ENCODE data around the gene PCNX4. TPM values are rescaled to one million over a fixed set of nuclear protein-coding genes. Genes with fewer than 3 reads are reported as not detected.
"Not testable (repeated sequence)": the region's sequence is repeated elsewhere in the genome, so short reads cannot be mapped to it uniquely, and the experiment has no call there.

The PCNX4 gene
- total RNA-seq = 128 and 146 TPM in 2 replicates
- polyA plus RNA-seq (2012) = 41.5 TPM

DNA sequence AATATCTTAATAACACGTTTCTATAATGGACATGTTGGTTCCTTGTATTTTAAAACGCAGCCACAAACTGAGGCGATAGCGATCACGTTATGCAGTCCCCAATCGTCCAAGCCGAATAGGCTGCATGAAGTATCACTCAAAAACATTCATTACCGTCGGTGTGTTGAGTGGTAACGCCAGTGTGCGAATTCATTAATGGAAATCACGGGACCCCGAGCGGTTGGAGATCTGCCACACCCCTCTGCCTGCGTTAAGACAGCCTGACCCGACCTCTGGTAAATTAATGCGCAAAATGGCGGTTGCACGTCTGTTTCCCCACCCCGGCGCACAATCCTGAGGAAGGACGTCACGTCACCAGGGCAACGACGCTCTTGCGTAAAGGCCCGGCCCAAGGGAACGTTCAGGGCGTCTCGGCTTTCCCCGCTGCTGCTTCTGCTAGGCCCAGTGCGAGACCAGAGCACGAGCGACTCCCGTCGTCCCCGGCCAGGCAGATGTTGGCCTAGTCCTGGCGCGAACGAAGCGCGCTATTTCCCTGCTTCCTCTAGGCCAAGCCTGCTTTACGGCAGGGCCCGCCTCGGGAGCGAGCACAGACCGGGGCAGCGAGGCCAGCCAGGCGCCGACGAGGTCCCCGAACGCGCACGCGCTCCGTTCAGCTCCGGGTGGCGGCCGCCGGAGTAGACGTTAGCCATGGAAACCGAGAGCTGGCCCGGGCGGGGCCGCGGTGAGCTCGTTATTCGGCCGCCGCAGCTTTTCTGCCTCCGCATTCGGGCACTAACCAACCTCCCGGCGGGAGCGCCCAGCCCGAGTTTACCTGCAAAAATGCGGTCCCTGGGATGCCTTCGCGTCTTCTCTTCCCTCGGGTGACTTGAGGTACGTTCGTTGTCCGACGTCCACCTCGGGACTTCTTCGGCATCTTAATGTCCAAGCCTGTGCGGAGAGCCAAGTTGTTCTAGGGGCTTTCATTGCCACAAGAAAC, at the start of gene PCNX4:
Gene PCNX4 (plus strand): TSS at position 374 of the 976 bp plus-strand sequence. CDS start 15,716 bp downstream, outside the sequence.
- peak; percentile 100 for DNase-seq (ENCODE audit: low read depth)

DNA sequence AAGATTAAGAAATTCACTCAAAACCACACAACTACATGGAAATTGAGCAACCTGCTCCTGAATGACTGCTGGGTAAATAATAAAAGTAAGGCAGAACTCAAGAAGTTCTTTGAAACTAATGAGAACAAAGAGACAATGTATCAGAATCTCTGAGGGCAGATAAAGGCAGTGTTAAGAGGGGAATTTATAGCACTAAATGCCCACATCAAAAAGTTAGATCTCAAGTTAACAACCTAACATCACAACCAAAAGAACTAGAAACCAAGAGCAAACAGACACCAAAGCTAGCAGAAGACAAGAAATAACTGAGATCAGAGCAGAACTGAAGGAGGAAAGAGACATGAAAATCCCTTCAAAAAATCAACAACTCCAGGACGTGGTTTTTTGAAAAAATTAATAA, 43.7 kb upstream of the PCNX4 start:
- DNase-seq (ENCODE audit: low read depth) = not testable (repeated sequence)

DNA sequence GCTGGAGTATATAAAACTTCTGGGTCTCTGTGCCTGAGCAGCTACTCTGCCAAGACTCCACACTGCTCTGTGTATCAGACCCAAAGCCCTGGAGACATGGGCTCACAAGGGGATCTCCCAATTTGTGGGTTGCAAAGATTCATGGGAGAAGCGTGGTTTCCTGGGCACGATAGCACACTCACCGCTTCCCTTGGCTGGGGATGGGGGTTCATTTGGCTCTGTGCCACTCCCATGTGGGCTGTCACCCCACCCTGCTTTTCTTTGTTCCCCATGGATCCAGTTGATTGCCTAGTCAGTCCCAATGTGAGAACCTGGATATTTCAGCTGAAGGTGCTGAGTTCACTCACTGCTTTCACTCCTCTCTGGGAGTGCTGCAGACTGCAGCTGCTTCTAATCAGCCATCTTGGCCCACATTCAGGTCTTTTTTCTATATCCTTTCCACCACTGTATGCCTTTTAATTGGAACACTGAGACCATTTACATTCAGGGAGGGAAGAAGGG, 40.0 kb upstream of the PCNX4 start:
- peak; percentile 2 for DNase-seq (ENCODE audit: low read depth)

DNA sequence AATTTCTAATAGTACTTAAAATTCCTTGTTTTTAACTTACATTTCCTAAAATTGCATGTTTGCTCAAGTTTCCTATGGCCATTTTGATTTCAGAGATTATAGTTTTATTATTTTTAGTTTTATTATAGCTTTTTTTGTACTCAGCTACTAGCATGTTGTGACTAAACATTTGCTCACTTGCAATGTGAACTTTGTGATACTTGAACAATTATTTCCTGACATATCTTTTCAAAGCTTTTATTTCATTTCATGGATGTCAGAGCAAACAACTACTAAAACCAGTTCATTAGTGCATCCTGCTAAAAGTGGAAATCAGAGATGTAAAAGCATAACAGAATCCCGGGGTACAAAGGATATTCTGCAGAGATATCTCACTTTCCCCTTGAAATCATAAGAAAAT, 33.6 kb upstream of the PCNX4 start:
- DNase-seq (ENCODE audit: low read depth) = no peak

DNA sequence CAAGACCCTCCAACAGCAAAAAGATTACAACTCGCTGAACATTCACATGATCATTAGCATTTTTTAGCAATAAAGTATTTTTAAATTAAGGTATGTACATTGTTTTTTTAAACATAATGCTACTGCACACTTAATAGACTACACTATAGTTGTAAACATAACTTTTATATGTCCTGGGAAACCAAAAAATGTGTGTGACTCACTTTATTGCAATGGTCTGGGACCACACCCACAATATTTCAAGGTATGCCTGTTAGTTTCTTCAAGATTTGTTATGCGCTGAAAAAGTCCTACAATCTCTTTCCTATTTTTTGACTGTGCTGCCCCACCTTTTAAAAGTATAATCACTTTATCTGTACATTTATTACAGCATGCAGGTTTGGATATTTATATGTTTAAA, 30.4 kb upstream of the PCNX4 start:
- DNase-seq (ENCODE audit: low read depth) = no peak

DNA sequence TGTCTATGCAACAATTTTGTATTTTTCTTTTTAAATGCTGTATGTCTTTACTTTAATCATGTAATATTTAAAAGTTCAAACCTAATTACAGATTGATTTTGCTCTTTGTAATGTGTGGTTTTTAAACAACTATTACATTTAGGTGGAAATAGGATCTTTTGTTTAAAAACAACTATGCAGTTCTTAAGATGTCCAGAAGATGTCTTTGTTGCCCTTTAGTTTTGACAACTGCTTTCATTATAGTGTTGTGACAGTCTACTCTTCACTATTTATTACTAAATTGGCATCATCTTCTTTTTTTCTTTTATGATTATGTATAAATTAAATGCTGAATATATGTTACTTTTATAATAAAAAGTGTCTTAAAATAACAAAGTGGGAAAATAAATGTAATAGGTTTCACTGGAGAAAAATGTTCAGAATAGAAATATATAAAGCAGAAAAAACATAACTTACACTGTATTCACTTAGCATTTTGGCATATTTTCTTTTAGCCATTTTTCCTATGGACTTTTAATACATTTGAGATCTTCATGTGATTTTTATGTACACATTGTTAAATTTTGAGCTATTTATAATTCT, 27.1 kb upstream of the PCNX4 start:
- peak; percentile 49 for DNase-seq (ENCODE audit: low read depth)

DNA sequence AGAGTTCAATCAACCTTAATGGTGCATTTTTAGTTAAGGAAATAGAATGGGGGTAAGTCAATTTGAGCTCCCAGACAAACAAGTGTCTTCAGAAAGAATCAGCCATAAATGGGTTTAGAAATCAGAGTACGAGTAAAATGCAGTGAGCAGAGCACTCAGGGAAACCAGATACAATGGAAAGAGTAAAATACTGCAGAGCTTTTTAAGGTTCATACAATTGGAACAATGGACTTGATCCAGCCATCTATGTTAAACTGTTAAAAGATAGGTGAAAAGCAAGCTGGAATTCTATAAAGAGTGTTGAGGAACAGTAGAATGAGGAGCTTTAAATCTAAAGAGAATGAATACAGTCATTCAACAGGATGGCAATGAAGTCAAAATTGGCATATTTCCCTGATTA, 23.8 kb upstream of the PCNX4 start:
- DNase-seq (ENCODE audit: low read depth) = no peak

DNA sequence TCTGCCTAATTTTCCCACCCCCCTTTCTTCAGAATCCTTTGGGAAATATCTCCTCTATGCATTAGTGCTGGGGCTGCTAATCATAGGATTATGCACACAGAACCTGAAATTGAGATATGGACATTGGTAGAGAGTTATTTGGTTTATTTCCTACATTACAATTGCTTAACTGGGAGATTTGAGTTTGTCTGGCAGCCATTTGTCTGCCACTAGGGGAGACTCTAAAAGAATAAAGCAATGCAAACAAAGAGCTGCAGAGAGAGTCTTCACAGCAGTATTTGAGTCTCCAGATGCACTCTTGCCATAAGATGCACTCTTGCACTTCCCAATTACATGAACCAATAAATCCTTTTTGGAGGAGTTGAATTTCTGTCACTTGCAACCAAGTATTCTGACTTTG, 12.0 kb upstream of the PCNX4 start:
- no peak for DNase-seq (ENCODE audit: low read depth)

DNA sequence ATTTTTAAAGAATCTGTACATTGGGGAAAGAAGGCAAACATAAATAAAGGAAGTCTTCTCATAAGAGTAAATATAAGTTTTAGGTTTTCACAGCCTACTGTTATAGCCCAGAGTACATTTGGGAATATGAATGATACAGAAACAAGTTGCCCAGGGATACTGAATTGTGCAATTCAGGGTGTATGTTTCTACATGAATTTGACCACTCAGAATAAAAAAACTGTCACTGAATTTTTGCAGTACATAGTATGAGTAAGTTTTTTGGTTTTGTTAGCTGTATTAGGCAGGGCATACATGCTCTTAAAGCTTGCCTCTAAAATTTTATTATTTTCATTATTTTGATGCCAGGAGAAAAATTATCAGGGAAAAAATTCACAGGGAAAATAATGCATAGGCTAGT, 6.6 kb upstream of the PCNX4 start:
- no peak for DNase-seq (ENCODE audit: low read depth)

DNA sequence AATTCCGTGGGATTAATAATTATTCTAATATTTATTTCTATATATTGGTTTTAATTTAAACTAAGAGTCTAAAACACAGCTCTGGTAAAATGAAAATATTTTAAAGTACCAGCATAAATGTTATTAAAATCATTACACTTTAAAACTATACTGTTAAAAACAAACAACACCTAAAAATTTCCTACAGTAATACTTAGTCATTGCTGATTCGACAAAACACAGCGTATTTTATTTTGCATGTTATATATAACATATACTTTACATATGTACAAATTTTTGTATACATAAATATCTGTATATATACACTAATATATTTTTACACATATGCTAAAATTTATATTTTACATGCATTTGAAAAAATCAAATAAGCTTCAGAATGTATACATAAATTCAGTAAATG, 6.0 kb upstream of the PCNX4 start:
- no peak for DNase-seq (ENCODE audit: low read depth)

DNA sequence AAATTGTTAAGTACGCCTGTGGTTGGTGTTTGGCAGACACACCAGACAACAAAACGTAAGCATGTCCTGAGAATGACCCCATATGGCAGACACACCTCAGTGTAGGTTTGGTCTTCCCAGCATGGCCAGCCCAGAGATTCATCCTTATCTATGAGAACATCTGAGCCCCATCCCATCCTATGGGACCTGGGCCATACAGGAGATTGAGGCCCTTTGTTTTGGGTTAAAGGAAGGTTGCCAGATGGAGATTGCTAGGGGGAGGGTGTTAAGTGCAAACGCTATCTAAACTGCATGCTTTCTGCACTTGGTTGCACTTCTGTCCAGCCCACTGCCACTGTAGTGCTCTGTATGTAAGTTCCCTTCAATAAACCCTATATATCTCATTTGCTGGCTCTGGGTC, 4.1 kb upstream of the PCNX4 start:
- DNase-seq (ENCODE audit: low read depth) = no peak

DNA sequence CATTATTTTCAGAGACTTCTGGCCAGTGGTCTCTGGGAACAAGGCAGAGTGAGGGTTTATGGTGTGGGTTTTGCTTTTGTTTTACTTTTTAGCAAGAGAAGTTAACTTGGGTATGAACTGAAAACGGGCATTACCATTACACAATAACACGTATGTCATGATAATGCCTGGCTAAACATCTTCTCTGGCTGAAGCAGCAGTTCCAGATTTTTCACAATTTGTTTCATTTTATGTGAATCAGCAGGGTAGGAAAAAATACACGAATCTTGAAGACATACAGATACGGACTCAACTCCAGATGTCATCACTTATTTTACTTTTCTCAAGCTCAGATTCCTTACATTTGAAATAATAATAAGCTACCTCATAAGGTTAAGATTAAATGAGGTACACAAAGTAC, 2.5 kb upstream of the PCNX4 start:
- DNase-seq (ENCODE audit: low read depth) = no peak

DNA sequence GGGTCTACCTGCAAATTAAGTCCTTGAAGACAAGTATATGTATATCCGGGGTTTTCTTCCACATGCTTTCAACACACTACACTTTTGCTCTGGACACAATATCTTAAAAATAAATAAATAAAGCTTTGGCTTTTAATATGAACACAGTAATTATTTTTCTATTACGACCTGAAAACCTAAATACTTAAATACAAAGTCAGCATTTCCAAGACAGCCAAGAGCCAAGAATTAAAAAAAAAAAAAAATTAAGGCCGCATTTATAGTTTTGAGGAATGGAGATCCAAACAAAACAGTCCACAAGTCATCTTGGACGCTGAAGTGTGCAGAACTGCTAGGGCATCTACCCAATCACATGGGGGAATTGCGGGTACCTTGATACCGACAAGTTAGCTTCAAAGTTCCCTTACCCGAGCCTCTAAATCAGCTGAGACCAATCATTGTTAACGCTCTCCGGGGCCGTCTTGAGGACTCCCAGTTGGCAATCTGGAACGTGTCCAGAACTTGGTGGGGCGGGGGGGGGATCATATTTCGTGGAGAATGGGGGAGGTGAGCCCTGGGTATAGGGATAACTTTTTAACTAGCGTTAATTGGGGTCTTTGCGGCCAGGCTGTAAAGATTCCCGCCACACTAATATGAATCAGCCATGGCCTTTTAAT, 731 bp upstream of the PCNX4 start:
- peak; percentile 94 for DNase-seq (ENCODE audit: low read depth)

DNA sequence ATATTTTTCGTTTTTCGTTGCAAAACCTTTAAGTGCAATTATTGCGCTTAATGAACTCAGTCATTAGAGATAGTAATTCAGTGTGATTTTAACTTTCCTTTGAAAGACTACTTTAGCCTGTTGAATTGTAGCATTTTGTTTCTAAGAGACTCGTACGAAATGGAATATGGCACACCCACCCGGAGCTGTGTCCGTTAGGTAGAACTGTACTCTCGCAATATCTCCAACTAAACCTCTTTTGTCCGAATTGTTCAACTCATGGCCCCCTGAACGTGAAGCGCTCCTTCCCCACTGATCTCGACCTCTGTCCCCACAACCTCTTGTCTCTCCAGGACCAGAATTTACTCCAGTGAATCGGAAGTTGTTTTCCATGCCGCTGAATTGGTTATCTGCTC, 800 bp downstream of the PCNX4 start:
- peak; percentile 49 for DNase-seq (ENCODE audit: low read depth)

DNA sequence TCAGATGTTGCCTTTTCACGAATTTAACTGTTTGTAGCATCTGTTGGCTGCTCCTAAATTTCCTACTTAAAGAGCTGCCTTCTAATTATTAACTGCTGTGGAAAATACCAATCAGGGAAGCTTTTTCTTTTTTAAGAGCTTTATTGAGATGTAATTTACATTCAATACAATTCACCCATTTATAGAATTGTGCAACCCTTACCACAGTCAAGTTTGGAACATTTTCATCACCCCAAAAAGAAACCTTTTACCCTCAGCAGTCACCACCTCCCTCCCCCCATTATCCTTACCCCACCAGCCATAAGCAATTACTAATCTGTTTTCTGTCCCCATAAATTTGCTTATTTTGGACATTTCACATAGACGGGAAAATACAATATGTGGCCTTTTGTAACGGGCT, 1.4 kb downstream of the PCNX4 start:
- no peak for DNase-seq (ENCODE audit: low read depth)

DNA sequence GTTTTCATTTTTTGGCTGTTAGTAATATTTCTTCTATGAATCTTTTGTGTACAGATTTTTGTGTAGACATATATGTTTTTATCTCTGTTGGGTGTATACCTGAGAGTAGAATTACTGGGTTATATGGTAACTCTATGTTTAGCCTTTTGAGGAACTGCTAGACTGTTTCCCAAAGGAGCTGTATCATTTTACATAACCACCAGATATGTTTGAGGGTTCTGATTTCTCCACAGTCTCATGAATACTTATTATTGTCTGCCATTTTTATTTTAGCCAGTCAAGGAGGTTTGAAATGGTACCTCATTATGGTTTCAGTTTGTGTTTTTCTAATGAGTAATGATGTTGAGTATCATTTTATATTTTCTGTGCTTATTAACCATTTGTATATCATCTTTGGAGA, 1.9 kb downstream of the PCNX4 start:
- DNase-seq (ENCODE audit: low read depth) = peak; percentile 61

DNA sequence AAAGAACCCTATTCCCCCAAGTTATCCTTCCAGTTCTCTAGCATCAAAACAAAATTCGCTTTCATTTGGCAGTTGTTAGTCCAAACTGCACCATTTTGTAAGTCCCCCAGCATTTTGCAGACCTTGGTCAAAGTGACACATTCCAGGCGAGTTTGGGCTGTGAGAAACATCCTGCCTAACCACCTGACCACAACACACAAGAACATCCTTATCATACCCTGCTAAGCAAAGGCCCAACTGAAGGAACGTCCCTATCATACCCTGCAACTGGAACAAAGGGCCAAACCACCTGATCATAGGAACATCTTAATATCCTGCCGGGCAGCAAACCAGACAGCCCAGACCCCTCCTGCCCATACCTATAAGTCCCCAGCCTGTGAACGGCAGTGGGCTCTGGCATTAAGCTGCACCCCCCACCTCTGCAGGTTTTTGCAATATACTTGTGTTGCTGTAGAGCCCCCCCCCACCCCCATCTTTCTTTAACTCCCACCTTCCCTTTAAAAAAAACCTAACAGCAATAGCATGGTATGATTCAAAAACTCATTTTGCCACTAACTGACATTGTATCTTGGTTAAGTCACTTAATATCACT, 2.7 kb downstream of the PCNX4 start:
- peak; percentile 87 for DNase-seq (ENCODE audit: low read depth)

DNA sequence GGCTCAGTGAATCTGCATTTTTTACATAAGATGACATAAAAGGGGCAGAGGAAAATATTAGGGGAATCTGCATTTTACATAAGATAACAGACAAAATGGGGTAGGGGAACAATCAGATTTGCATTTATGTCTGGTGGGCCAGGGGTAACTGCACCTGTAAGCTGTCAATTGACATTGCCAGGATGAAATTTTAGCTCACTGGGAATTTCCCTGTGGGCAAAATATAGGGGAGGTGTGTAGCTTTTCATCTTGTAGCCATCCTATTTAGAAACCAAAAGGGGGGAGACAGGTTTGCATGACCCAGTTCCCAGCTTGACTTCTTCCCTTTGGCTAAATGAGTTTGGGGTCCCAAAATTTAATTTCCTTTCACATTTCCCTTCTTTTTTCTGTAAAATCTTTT, 3.5 kb downstream of the PCNX4 start:
- DNase-seq (ENCODE audit: low read depth) = no peak

DNA sequence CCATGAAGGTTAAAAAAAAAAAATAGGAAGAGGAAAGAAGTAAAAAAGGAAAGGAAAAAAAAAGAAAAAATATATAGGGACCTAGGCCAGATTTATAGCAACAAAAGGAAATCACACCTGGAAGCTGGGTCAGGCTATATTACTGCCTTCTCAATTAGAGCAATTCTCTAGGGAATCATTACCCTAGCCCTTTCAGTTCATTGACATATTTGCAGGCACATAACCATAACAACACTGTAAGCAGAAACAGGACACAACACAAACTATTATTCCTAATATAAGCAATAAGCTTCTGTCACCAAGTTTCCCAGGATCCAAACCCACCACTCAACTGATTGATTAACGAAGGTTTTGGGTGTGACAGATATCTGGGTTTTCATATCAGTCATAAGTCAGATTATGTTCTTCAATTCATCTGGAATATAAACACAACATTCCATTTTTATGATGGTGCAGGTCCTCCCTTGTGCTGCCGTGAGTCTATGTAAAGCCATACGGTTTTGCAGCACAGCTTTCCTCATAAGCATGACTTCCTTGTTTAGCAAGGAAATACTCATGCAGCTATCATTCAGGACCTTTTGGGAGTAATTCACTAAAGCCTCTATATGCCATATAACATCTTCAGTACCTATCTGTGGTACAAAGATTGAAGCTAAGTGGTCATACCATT, 4.2 kb downstream of the PCNX4 start:
- no peak for DNase-seq (ENCODE audit: low read depth)

DNA sequence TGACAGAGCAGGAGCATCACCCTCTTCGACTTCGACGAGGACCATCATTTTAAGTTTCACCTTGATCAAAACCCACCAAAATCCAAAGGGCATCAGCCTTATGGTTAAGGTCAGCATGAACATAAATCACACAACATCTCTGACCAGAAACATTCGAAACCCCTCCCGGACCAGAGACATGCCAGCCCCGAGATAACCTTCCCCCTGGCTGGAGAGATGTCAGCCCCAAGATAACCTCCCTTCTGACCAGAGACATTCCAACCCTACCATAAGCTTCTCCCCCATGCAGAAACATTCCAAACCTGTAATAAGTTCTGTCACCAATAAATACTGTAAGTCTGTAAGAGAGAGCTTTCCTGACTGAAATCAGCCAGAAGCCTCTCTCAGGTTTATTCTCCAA, 6.3 kb downstream of the PCNX4 start:
- DNase-seq (ENCODE audit: low read depth) = no peak

DNA sequence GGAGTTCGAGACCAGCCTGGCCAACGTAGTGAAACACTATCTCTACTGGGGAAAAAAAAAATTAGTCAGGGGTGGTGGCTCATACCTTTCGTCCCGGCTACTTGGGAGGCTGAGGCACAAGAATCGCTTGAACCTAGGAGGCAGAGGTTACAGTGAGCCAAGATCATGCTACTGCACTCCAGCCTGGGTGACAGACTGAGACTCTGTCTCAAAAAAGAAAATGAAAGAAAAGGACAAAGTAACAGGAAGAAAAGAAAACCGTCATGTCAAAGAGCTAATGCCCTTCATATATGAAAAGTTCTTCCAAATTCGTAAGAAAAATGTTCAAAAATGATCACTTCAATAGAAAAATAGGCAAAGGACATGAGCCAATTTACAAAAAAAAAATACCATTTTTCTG, 8.1 kb downstream of the PCNX4 start:
- DNase-seq (ENCODE audit: low read depth) = not testable (repeated sequence)
